Measurements from ENCODE around the gene IGDCC3. TPM values are rescaled to one million over a fixed set of nuclear protein-coding genes. Genes with fewer than 3 reads are reported as not detected.

Gene IGDCC3
- total and polyA plus RNA-seq, 2 donors (not counting 1 experiment from before 2014, with no cell fraction given): not detected

GRCh38 chr15:65401611-65402240, 23.9 kb upstream of the IGDCC3 start:
- Histone ChIP-seq H3K4me2 (replicated peaks; ENCODE audit: low read depth, low read length, poor library complexity, severe bottlenecking) (no peak overlapping the region), H3K27me3 (replicated peaks in 1 of 4; ENCODE audit: control extremely low read depth in 1 of 4, control insufficient read depth in 3 of 4, insufficient read depth in 4 of 4, low read length in 3 of 4) (peaks cover 0 to 16% (median 13%) of the 10 kb centered on the region in 4 experiments), H3K36me3 (replicated peaks in 1 of 2; ENCODE audit: control extremely low read depth in 1 of 2, control insufficient read depth in 1 of 2, extremely low read depth in 1 of 2, insufficient read depth in 2 of 2, low read length in 1 of 2) (no peaks in the 10 kb centered on the region), H3K4me1 (ENCODE audit: control insufficient read depth in 2 of 2, insufficient read depth in 2 of 2, low read length in 2 of 2) (peaks cover under 1 to 4% of the 10 kb centered on the region in 2 donors), H2AFZ (ENCODE audit: insufficient read depth, low read depth, low read length, poor library complexity, severe bottlenecking) (no peak overlapping the region), H4K20me1 (ENCODE audit: control insufficient read depth, insufficient read depth, low read length, poor library complexity, severe bottlenecking) (no peaks in the 10 kb centered on the region), H3K79me2 (ENCODE audit: control insufficient read depth, insufficient read depth, low read length) (no peaks in the 10 kb centered on the region), H3K9ac (ENCODE audit: low read length) (no peak overlapping the region), H3K4me3 (ENCODE audit: control extremely low read depth in 1 of 5, extremely low read depth in 1 of 5, insufficient read depth in 1 of 5, low read depth in 2 of 5, low read length in 4 of 5) (no peak overlapping the region), H3K27ac (ENCODE audit: low read length in 2 of 2) (no peak overlapping the region), H3K9me3 (ENCODE audit: control extremely low read depth in 1 of 3, control insufficient read depth in 2 of 3, insufficient read depth in 1 of 3, low read length in 2 of 3) (no peaks in the 10 kb centered on the region)
- 98% methylated on average over 5 of the region's 8 CpGs for WGBS (ENCODE audit: insufficient coverage)
- ATAC-seq (ENCODE audit: low read depth) (no peak), DNase-seq (no peak)
- Mint-ChIP-seq H3K4me3 (no peak overlapping the region), H3K27me3 (peaks cover 41% of the 10 kb centered on the region), H3K4me1 (peaks cover 3% of the 10 kb centered on the region), H3K27ac (no peak overlapping the region), H3K9me3 (ENCODE audit: insufficient read depth) (no peaks in the 10 kb centered on the region)
- TF ChIP-seq, protein P1, sequence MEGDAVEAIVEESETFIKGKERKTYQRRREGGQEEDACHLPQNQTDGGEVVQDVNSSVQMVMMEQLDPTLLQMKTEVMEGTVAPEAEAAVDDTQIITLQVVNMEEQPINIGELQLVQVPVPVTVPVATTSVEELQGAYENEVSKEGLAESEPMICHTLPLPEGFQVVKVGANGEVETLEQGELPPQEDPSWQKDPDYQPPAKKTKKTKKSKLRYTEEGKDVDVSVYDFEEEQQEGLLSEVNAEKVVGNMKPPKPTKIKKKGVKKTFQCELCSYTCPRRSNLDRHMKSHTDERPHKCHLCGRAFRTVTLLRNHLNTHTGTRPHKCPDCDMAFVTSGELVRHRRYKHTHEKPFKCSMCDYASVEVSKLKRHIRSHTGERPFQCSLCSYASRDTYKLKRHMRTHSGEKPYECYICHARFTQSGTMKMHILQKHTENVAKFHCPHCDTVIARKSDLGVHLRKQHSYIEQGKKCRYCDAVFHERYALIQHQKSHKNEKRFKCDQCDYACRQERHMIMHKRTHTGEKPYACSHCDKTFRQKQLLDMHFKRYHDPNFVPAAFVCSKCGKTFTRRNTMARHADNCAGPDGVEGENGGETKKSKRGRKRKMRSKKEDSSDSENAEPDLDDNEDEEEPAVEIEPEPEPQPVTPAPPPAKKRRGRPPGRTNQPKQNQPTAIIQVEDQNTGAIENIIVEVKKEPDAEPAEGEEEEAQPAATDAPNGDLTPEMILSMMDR (IDR thresholded peaks at IDR 0.05): no peak
- TF ChIP-seq EZH2 (IDR thresholded peaks at IDR 0.05; ENCODE audit: borderline replicate concordance, insufficient read depth, low read depth, low read length, poor library complexity, severe bottlenecking): no peak
- intact Hi-C loops (cut with micrococcal nuclease): no loop called here
- ChIA-PET CTCF (no interaction called here), POLR2A (no interaction called here)
